B cell (primary cell): ENCODE data around the gene MEGF11. TPM values are rescaled to one million over a fixed set of nuclear protein-coding genes. Genes with fewer than 3 reads are reported as not detected.

ENCODE experiments used
- ATAC-seq: fragments of 200-7000 bp; cut with Tn5 transposase; one replicate; pipeline ENCODE4 v1.10.0; 2021; ENCODE audit warnings: low read depth, mild to moderate bottlenecking, moderate number of reproducible peaks, moderate library complexity
- CTCF ChIA-PET: fragments of 350-600 bp; sonication (Branson Sonifier 250); formaldehyde crosslinking; loops from one replicate; lab custom pipeline; 2021; ENCODE audit warnings: antibody characterized with exemption, inconsistent platforms; lab: Charles Lee
- POLR2A ChIA-PET: fragments of 350-600 bp; sonication (Branson Sonifier 250); formaldehyde crosslinking; loops from one replicate; lab custom pipeline; 2021; ENCODE audit warnings: antibody characterized with exemption; lab: Charles Lee
- DNase-seq: peaks from one replicate; pipeline ENCODE4 v3.0.0; 2013
- H2AFZ ChIP-seq: 2 replicates; pipeline ENCODE4 v1.6.1; 2012; ENCODE audit warnings: mild to moderate bottlenecking, low read depth, low read length; ENCODE audit not compliant: insufficient read depth, poor library complexity, severe bottlenecking
- H3K27ac ChIP-seq, 2 donors: 1 replicate in 1 of 2; 2 replicates in 1 of 2; pipeline ENCODE4 v1.5.1; 2012 to 2013; ENCODE audit warnings: low read length in 2 of 2, mild to moderate bottlenecking in 2 of 2, moderate library complexity in 1 of 2
- H3K27me3 ChIP-seq, 4 experiments: fragments of 200-600 bp in 1 of 4; sonication (generic) in 1 of 4; replicated peaks in 1 of 4; 1 replicate in 2 of 4; 2 replicates in 2 of 4; pipeline versions ENCODE4 v1.6.1 to v1.7.0; 2013 to 2016; ENCODE audit warnings: low read length in 3 of 4, mild to moderate bottlenecking in 2 of 4, mixed read lengths in 1 of 4, moderate library complexity in 1 of 4; ENCODE audit not compliant: insufficient read depth in 4 of 4, control insufficient read depth in 3 of 4; ENCODE audit errors: control extremely low read depth in 1 of 4
- H3K36me3 ChIP-seq, 2 experiments: replicated peaks in 1 of 2; 1 replicate in 1 of 2; 2 replicates in 1 of 2; pipeline versions ENCODE4 v1.6.1 to v1.7.1; 2013; ENCODE audit warnings: low read length in 1 of 2; ENCODE audit not compliant: insufficient read depth in 2 of 2, control insufficient read depth in 1 of 2; ENCODE audit errors: control extremely low read depth in 1 of 2, extremely low read depth in 1 of 2
- H3K4me1 ChIP-seq, 2 donors: fragments of 200-600 bp in 1 of 2; sonication (generic) in 1 of 2; 1 replicate in 1 of 2; 2 replicates in 1 of 2; pipeline versions ENCODE4 v1.5.1 to v1.6.1; 2013 to 2017; ENCODE audit warnings: low read length in 2 of 2; ENCODE audit not compliant: control insufficient read depth in 2 of 2, insufficient read depth in 2 of 2
- H3K4me2 ChIP-seq: replicated peaks from 2 replicates; pipeline ENCODE3; 2012; ENCODE audit warnings: mild to moderate bottlenecking, low read depth, low read length; ENCODE audit not compliant: poor library complexity, severe bottlenecking
- H3K4me3 ChIP-seq, 5 experiments: fragments of 200-600 bp in 1 of 5; sonication (generic) in 1 of 5; 1 replicate in 3 of 5; 2 replicates in 2 of 5; pipeline versions ENCODE4 v1.5.1 to v1.7.0; 2011 to 2016; ENCODE audit warnings: low read length in 4 of 5, mild to moderate bottlenecking in 4 of 5, low read depth in 2 of 5, control low read depth in 1 of 5, moderate library complexity in 1 of 5; ENCODE audit not compliant: insufficient read depth in 1 of 5; ENCODE audit errors: control extremely low read depth in 1 of 5, extremely low read depth in 1 of 5
- H3K79me2 ChIP-seq: fragments of 200-600 bp; sonication (generic); one replicate; pipeline ENCODE4 v1.6.0; 2016; ENCODE audit warnings: low read length; ENCODE audit not compliant: control insufficient read depth, insufficient read depth
- H3K9ac ChIP-seq: fragments of 200-600 bp; sonication (generic); 2 replicates; pipeline ENCODE4 v1.6.1; 2017; ENCODE audit warnings: mild to moderate bottlenecking, low read length, moderate library complexity
- H3K9me3 ChIP-seq, 3 donors: one replicate each; pipeline versions ENCODE4 v1.6.1 to v1.7.1; 2013; ENCODE audit warnings: low read length in 2 of 3; ENCODE audit not compliant: control insufficient read depth in 2 of 3, insufficient read depth in 1 of 3; ENCODE audit errors: control extremely low read depth in 1 of 3
- H4K20me1 ChIP-seq: 2 replicates; pipeline ENCODE4 v1.6.0; 2012; ENCODE audit warnings: mild to moderate bottlenecking, low read length; ENCODE audit not compliant: insufficient read depth, control insufficient read depth, poor library complexity, severe bottlenecking
- H3K27ac Mint-ChIP-seq: one replicate; pipeline ENCODE4 v1.8.0; 2021; ENCODE audit warnings: mixed read lengths
- H3K27me3 Mint-ChIP-seq: one replicate; pipeline ENCODE4 v1.8.0; 2021; ENCODE audit warnings: mixed read lengths
- H3K4me1 Mint-ChIP-seq: one replicate; pipeline ENCODE4 v1.8.0; 2021; ENCODE audit warnings: mixed read lengths
- H3K4me3 Mint-ChIP-seq: one replicate; pipeline ENCODE4 v1.8.0; 2021; ENCODE audit warnings: mixed read lengths
- H3K9me3 Mint-ChIP-seq: one replicate; pipeline ENCODE4 v1.8.0; 2022; ENCODE audit warnings: mixed read lengths; ENCODE audit not compliant: insufficient read depth
- CTCF ChIP-seq: fragments of 200-600 bp; IDR thresholded peaks from one replicate; pipeline ENCODE4 v1.8.0; 2022; ENCODE audit warnings: antibody characterized with exemption, mild to moderate bottlenecking
- EZH2 ChIP-seq: IDR thresholded peaks from 2 replicates; pipeline ENCODE4 v1.6.1; 2012; ENCODE audit warnings: borderline replicate concordance, low read depth, mild to moderate bottlenecking, moderate library complexity, low read length; ENCODE audit not compliant: insufficient read depth, poor library complexity, severe bottlenecking
- WGBS: methylation state at CpG from one replicate; pipeline ENCODE4 v1.1.5; 2013; ENCODE audit warnings: missing lambda C conversion rate; ENCODE audit not compliant: insufficient coverage; 5-methylcytosine and 5-hydroxymethylcytosine counted together
- intact Hi-C: fragments of 100-400 bp; cut with micrococcal nuclease; formaldehyde crosslinking; loops from one replicate; pipeline ENCODE4 v1.10.0; 2022
- polyA plus RNA-seq: library from polyadenylated mRNA; depleted of rRNA; stranded (reverse); fragments of >200 nt; gene quantifications from 2 replicates; pipeline ENCODE4 v1.2.3, GENCODE V29; 2012
- total RNA-seq, 2 donors: library from RNA; stranded (reverse); fragments of 120-200 nt in 1 of 2; gene quantifications; 1 replicate in 1 of 2; 2 replicates in 1 of 2; pipeline versions ENCODE4 v1.2.3 to v1.2.4, GENCODE V29; 2013 to 2022

Gene MEGF11
- total and polyA plus RNA-seq, 2 donors (not counting 1 experiment from before 2014, with no cell fraction given) = 0.04 to 0.34 TPM

- no peaks in the 10 kb centered on the region for H3K4me1 ChIP-seq
- peaks cover 4% of the 10 kb centered on the region for H4K20me1 ChIP-seq
- POLR2A ChIA-PET = no interaction called here
- WGBS = 72% methylated on average over 2 of the region's 5 CpGs
- H3K27me3 Mint-ChIP-seq = no peaks in the 10 kb centered on the region
- no peak overlapping the region for H3K9ac ChIP-seq
- H3K4me3 Mint-ChIP-seq = no peak overlapping the region
- peaks cover 6 to 50% of the 10 kb centered on the region in 2 experiments for H3K36me3 ChIP-seq
- peaks cover 9% of the 10 kb centered on the region for H3K79me2 ChIP-seq
- H3K4me1 Mint-ChIP-seq = peaks cover 10% of the 10 kb centered on the region
- intact Hi-C loops = no loop called here
- DNase-seq = no peak
- CTCF ChIA-PET = no interaction called here
- H3K4me2 ChIP-seq = no peak overlapping the region
- TF ChIP-seq EZH2 = no peak
- TF ChIP-seq CTCF = no peak
- ATAC-seq = no peak
- no peaks in the 10 kb centered on the region for H3K9me3 ChIP-seq
- H3K27ac Mint-ChIP-seq = no peak overlapping the region
- H2AFZ ChIP-seq = no peak overlapping the region
- no peaks in the 10 kb centered on the region for H3K27me3 ChIP-seq
- H3K27ac ChIP-seq = no peak overlapping the region
- H3K9me3 Mint-ChIP-seq = no peaks in the 10 kb centered on the region
- H3K4me3 ChIP-seq = no peak overlapping the region
Measured at GRCh38 chr15:65893060-65893459, 360.5 kb downstream of the MEGF11 start.

- no peak overlapping the region for H2AFZ ChIP-seq
- no peak for DNase-seq
- no peaks in the 10 kb centered on the region for H3K9me3 ChIP-seq
- Mint-ChIP-seq H3K4me3 (no peak overlapping the region), H3K27ac (no peak overlapping the region), H3K27me3 (no peaks in the 10 kb centered on the region), H3K9me3 (no peaks in the 10 kb centered on the region), H3K4me1 (peaks cover 23% of the 10 kb centered on the region)
- no peak for ATAC-seq
- H3K27ac ChIP-seq = no peak overlapping the region
- H3K4me3 ChIP-seq = no peak overlapping the region
- H3K27me3 ChIP-seq = no peaks in the 10 kb centered on the region
- H4K20me1 ChIP-seq = peaks cover 4% of the 10 kb centered on the region
- TF ChIP-seq EZH2 = no peak
- no peak for TF ChIP-seq CTCF
- no CpG with 5 or more reads among the region's 3 CpGs for WGBS
- H3K4me2 ChIP-seq = no peak overlapping the region
- H3K9ac ChIP-seq = no peak overlapping the region
- ChIA-PET POLR2A (no interaction called here), CTCF (no interaction called here)
- intact Hi-C loops = no loop called here
- peaks cover 26% of the 10 kb centered on the region for H3K79me2 ChIP-seq
- H3K4me1 ChIP-seq = peaks cover 12 to 13% of the 10 kb centered on the region in 2 donors
- peaks cover 13 to 65% of the 10 kb centered on the region in 2 experiments for H3K36me3 ChIP-seq
Measured at GRCh38 chr15:65888981-65889380, 364.6 kb downstream of the MEGF11 start.
